GM23338 (cell line): ENCODE data around the gene HSPBP1. TPM values are rescaled to one million over a fixed set of nuclear protein-coding genes. Genes with fewer than 3 reads are reported as not detected.

ENCODE experiments used
- ATAC-seq: fragments of 200-7000 bp; cut with Tn5 transposase; 3 replicates; pipeline ENCODE4 v1.9.1; 2020
- DNase-seq: peaks from one replicate; pipeline ENCODE4 v3.0.0-alpha.2; 2015; ENCODE audit warnings: low spot score
- H2AFZ ChIP-seq: fragments of 200-600 bp; sonication (generic); 2 replicates; pipeline ENCODE4 v1.8.0; 2016; ENCODE audit warnings: antibody characterized with exemption, mild to moderate bottlenecking, moderate library complexity
- H3F3A ChIP-seq: fragments of 200-600 bp; sonication (generic); replicated peaks from 2 replicates; pipeline ENCODE4 v1.8.0; 2017; ENCODE audit warnings: antibody characterized with exemption, mixed run types, low read depth
- H3K27ac ChIP-seq: fragments of 200-600 bp; sonication (generic); 2 replicates; pipeline ENCODE4 v1.6.1; 2016; ENCODE audit warnings: low read depth
- H3K27me3 ChIP-seq: fragments of 200-600 bp; sonication (generic); 2 replicates; pipeline ENCODE4 v1.8.0; 2016; ENCODE audit warnings: mild to moderate bottlenecking, mixed run types, moderate library complexity; ENCODE audit not compliant: insufficient read depth
- H3K36me3 ChIP-seq: fragments of 200-600 bp; sonication (generic); 2 replicates; pipeline ENCODE4 v1.8.0; 2016; ENCODE audit warnings: mild to moderate bottlenecking; ENCODE audit not compliant: insufficient read depth
- H3K4me1 ChIP-seq: fragments of 200-600 bp; sonication (generic); 2 replicates; pipeline ENCODE4 v1.8.0; 2016; ENCODE audit warnings: mild to moderate bottlenecking, moderate library complexity; ENCODE audit not compliant: insufficient read depth
- H3K4me2 ChIP-seq: fragments of 200-600 bp; sonication (generic); 2 replicates; pipeline ENCODE4 v1.7.1; 2017; ENCODE audit warnings: mixed run types
- H3K4me3 ChIP-seq: fragments of 200-600 bp; sonication (generic); 2 replicates; pipeline ENCODE4 v1.6.1; 2016; ENCODE audit warnings: mixed run types
- H3K79me2 ChIP-seq: fragments of 200-600 bp; sonication (generic); replicated peaks from 2 replicates; pipeline ENCODE4 v1.8.0; 2017; ENCODE audit warnings: mild to moderate bottlenecking; ENCODE audit not compliant: insufficient read depth
- H3K9me2 ChIP-seq: fragments of 200-600 bp; sonication (generic); 2 replicates; pipeline ENCODE4 v1.8.0; 2017; ENCODE audit not compliant: insufficient read depth
- H4K20me1 ChIP-seq: fragments of 200-600 bp; sonication (generic); replicated peaks from 2 replicates; pipeline ENCODE4 v1.8.0; 2017; ENCODE audit warnings: mild to moderate bottlenecking; ENCODE audit not compliant: insufficient read depth
- H3K27ac Mint-ChIP-seq: 2 replicates; pipeline ENCODE4 v1.8.0; 2020; ENCODE audit warnings: inconsistent platforms, mild to moderate bottlenecking, moderate library complexity, mixed read lengths
- H3K27me3 Mint-ChIP-seq: 3 replicates; pipeline ENCODE4 v1.8.0; 2022; ENCODE audit warnings: low read depth, mild to moderate bottlenecking, moderate library complexity, mixed read lengths, inconsistent platforms; ENCODE audit not compliant: insufficient read depth, poor library complexity
- H3K36me3 Mint-ChIP-seq: 3 replicates; pipeline ENCODE4 v1.8.0; 2021; ENCODE audit warnings: low read depth, mild to moderate bottlenecking, inconsistent platforms, moderate library complexity, mixed read lengths
- H3K4me1 Mint-ChIP-seq: 3 replicates; pipeline ENCODE4 v1.8.0; 2020; ENCODE audit warnings: mild to moderate bottlenecking, inconsistent platforms, mixed read lengths
- H3K4me3 Mint-ChIP-seq: 3 replicates; pipeline ENCODE4 v1.8.0; 2021; ENCODE audit warnings: moderate library complexity, mild to moderate bottlenecking, inconsistent platforms, mixed read lengths
- H3K9me3 Mint-ChIP-seq: 3 replicates; pipeline ENCODE4 v1.8.0; 2020; ENCODE audit warnings: moderate library complexity, mild to moderate bottlenecking, inconsistent platforms, mixed read lengths
- CREB1 ChIP-seq: fragments of 250-450 bp; sonication (Bioruptor Pico); IDR thresholded peaks from 2 replicates; pipeline ENCODE4 v1.5.0; 2020; ENCODE audit warnings: low read depth, mild to moderate bottlenecking, moderate library complexity
- EZH2 ChIP-seq: fragments of 200-600 bp; sonication (generic); IDR thresholded peaks from one replicate; pipeline ENCODE4 v1.8.0; 2017; ENCODE audit warnings: antibody characterized with exemption, mild to moderate bottlenecking, low read depth; ENCODE audit not compliant: unreplicated experiment
- EZH2phosphoT487 ChIP-seq: fragments of 200-600 bp; sonication (generic); IDR thresholded peaks from one replicate; pipeline ENCODE4 v1.8.1; 2018; ENCODE audit warnings: antibody characterized with exemption; ENCODE audit not compliant: unreplicated experiment
- JUNB ChIP-seq: IDR thresholded peaks from one replicate; pipeline ENCODE4 v1.6.1; 2016; ENCODE audit warnings: antibody characterized with exemption; ENCODE audit not compliant: unreplicated experiment
- NANOG ChIP-seq: IDR thresholded peaks from 2 replicates; pipeline ENCODE4 v1.6.1; 2016; ENCODE audit warnings: antibody characterized with exemption, borderline replicate concordance
- POLR2AphosphoS5 ChIP-seq: IDR thresholded peaks from 2 replicates; pipeline ENCODE4 v1.6.1; 2016; ENCODE audit warnings: antibody characterized with exemption, low read depth
- REST ChIP-seq: IDR thresholded peaks from one replicate; pipeline ENCODE4 v1.6.1; 2018; ENCODE audit warnings: antibody characterized with exemption; ENCODE audit not compliant: unreplicated experiment
- STAT1 ChIP-seq: IDR thresholded peaks from one replicate; pipeline ENCODE4 v1.6.1; 2016; ENCODE audit warnings: antibody characterized with exemption; ENCODE audit not compliant: unreplicated experiment
- ZNF114 ChIP-seq: fragments of 250-450 bp; sonication (Bioruptor Pico); IDR thresholded peaks from 2 replicates; pipeline ENCODE4 v1.5.0; 2020; ENCODE audit warnings: mild to moderate bottlenecking, moderate library complexity
- ZNF331 ChIP-seq: fragments of 250-450 bp; sonication (Bioruptor Pico); IDR thresholded peaks from 2 replicates; pipeline ENCODE4 v1.5.0; 2020; ENCODE audit warnings: low read depth, mild to moderate bottlenecking, moderate library complexity
- ZNF462 ChIP-seq: fragments of 250-450 bp; sonication (Bioruptor Pico); IDR thresholded peaks from 2 replicates; pipeline ENCODE4 v1.5.0; 2020; ENCODE audit warnings: mild to moderate bottlenecking, moderate library complexity
- polyA plus RNA-seq: library from polyadenylated mRNA; unstranded; fragments of >200 nt; fragmentation: Nextera tagmentation; extraction: Ambion mirVana; gene quantifications from 2 replicates; pipeline ENCODE4 v1.2.1, GENCODE V29; 2016
- total RNA-seq: library from RNA; depleted of rRNA; stranded (reverse); fragments of >200 nt; shearing (Covaris generic); gene quantifications from 2 replicates; pipeline ENCODE4 v1.2.3, GENCODE V29; 2014
- TF ChIP-seq, protein P1 (sequence below): IDR thresholded peaks from 2 replicates; pipeline ENCODE4 v1.6.1; 2016; ENCODE audit warnings: antibody characterized with exemption
- TF ChIP-seq, protein P2 (sequence below), 2 experiments: fragments of 200-600 bp in 1 of 2; sonication (generic) in 1 of 2; conservative IDR thresholded peaks; 2 replicates each; pipeline versions ENCODE4 v1.5.1 to v1.6.1; 2016 to 2017; ENCODE audit warnings: antibody characterized with exemption in 2 of 2, low read depth in 2 of 2, mild to moderate bottlenecking in 2 of 2, moderate library complexity in 1 of 2

HSPBP1 gene
- total and polyA plus RNA-seq, 2 experiments from 2014 or later: 83.6 to 91.1 TPM

GRCh38 chr19:55241143-55241934, 38.6 kb downstream of the HSPBP1 start:
- H3K4me2 ChIP-seq: no peak overlapping the region
- Mint-ChIP-seq H3K36me3 (peaks cover 55% of the 10 kb centered on the region), H3K27ac (no peak overlapping the region), H3K27me3 (no peaks in the 10 kb centered on the region), H3K4me1 (no peaks in the 10 kb centered on the region), H3K9me3 (no peaks in the 10 kb centered on the region), H3K4me3 (no peak overlapping the region)
- H3K4me3 ChIP-seq: no peak overlapping the region
- H3K9me2 ChIP-seq: no peaks in the 10 kb centered on the region
- no peak overlapping the region for H2AFZ ChIP-seq
- TF ChIP-seq EZH2phosphoT487 (no peak), POLR2AphosphoS5 (no peak), CREB1 (CRISPR knock-in tag) (no peak), JUNB (no peak), ZNF114 (CRISPR knock-in tag) (no peak), ZNF462 (CRISPR knock-in tag) (no peak), REST (no peak), EZH2 (no peak), STAT1 (no peak), ZNF331 (CRISPR knock-in tag) (no peak), NANOG (no peak)
- TF ChIP-seq, protein P1, sequence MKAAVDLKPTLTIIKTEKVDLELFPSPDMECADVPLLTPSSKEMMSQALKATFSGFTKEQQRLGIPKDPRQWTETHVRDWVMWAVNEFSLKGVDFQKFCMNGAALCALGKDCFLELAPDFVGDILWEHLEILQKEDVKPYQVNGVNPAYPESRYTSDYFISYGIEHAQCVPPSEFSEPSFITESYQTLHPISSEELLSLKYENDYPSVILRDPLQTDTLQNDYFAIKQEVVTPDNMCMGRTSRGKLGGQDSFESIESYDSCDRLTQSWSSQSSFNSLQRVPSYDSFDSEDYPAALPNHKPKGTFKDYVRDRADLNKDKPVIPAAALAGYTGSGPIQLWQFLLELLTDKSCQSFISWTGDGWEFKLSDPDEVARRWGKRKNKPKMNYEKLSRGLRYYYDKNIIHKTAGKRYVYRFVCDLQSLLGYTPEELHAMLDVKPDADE: no peak
- TF ChIP-seq, protein P2, sequence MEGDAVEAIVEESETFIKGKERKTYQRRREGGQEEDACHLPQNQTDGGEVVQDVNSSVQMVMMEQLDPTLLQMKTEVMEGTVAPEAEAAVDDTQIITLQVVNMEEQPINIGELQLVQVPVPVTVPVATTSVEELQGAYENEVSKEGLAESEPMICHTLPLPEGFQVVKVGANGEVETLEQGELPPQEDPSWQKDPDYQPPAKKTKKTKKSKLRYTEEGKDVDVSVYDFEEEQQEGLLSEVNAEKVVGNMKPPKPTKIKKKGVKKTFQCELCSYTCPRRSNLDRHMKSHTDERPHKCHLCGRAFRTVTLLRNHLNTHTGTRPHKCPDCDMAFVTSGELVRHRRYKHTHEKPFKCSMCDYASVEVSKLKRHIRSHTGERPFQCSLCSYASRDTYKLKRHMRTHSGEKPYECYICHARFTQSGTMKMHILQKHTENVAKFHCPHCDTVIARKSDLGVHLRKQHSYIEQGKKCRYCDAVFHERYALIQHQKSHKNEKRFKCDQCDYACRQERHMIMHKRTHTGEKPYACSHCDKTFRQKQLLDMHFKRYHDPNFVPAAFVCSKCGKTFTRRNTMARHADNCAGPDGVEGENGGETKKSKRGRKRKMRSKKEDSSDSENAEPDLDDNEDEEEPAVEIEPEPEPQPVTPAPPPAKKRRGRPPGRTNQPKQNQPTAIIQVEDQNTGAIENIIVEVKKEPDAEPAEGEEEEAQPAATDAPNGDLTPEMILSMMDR (conservative IDR thresholded peaks at IDR 0.05; ENCODE audit: low read depth in 2 of 2): no peak
- DNase-seq (no peak), ATAC-seq (no peak)
- H3K36me3 ChIP-seq: peaks cover 5% of the 10 kb centered on the region
- no peaks in the 10 kb centered on the region for H3K4me1 ChIP-seq
- H3K27ac ChIP-seq: no peak overlapping the region
- no peaks in the 10 kb centered on the region for H3F3A ChIP-seq
- no peaks in the 10 kb centered on the region; the same call in none of the 2 replicates for H4K20me1 ChIP-seq
- H3K79me2 ChIP-seq: no peaks in the 10 kb centered on the region
- H3K27me3 ChIP-seq: no peaks in the 10 kb centered on the region
